GM12878 (cell line): Measurements from ENCODE around the gene CCL7.

Source experiments
- CHD4 ChIP-seq: fragments of 200-600 bp; sonication (generic); IDR thresholded peaks from 2 replicates; pipeline ENCODE4 v1.6.1; 2016; ENCODE audit warnings: mild to moderate bottlenecking
- CREB1 ChIP-seq: IDR thresholded peaks from 2 replicates; pipeline ENCODE4 v1.6.1; 2012; ENCODE audit warnings: low read depth, mild to moderate bottlenecking, inconsistent platforms
- CTCF ChIP-seq, 3 experiments: IDR thresholded peaks in 2 of 3; conservative IDR thresholded peaks in 1 of 3; 2 replicates each; pipeline ENCODE4 v1.5.1; 2011; ENCODE audit warnings: low read depth in 3 of 3, low read length in 3 of 3, mild to moderate bottlenecking in 3 of 3, control low read depth in 2 of 3, moderate library complexity in 2 of 3, inconsistent platforms in 1 of 3, mixed read lengths in 1 of 3; ENCODE audit not compliant: control insufficient read depth in 2 of 3, insufficient read depth in 1 of 3; ENCODE audit errors: extremely low read depth in 1 of 3
- POLR2A ChIP-seq: IDR thresholded peaks from 2 replicates; pipeline ENCODE4 v1.6.1; 2011; ENCODE audit warnings: low read depth, mild to moderate bottlenecking, low read length
- POLR2AphosphoS5 ChIP-seq: IDR thresholded peaks from 2 replicates; pipeline ENCODE4 v1.6.1; 2011; ENCODE audit warnings: mild to moderate bottlenecking, low read length, inconsistent platforms
- POU2F2 ChIP-seq: IDR thresholded peaks from 3 replicates; pipeline ENCODE4 v1.6.1; 2011; ENCODE audit warnings: low read depth, mild to moderate bottlenecking, low read length, borderline replicate concordance
- SIN3A ChIP-seq: IDR thresholded peaks from 2 replicates; pipeline ENCODE4 v1.6.1; 2012; ENCODE audit warnings: low read depth, low read length, improper control_type of control experiment
- TAF1 ChIP-seq: IDR thresholded peaks from 2 replicates; pipeline ENCODE4 v1.6.1; 2011; ENCODE audit warnings: mild to moderate bottlenecking, low read depth, low read length, borderline replicate concordance
- ZBTB40 ChIP-seq: fragments of 450-650 bp; IDR thresholded peaks from 2 replicates; pipeline ENCODE4 v1.6.1; 2016; ENCODE audit warnings: mild to moderate bottlenecking, moderate library complexity, borderline replicate concordance

GRCh38 chr17:34312080-34312479, 42.1 kb downstream of the CCL7 start:
- TF ChIP-seq CREB1 = no peak
- TF ChIP-seq POLR2A = no peak
- no peak for TF ChIP-seq POLR2AphosphoS5
- TF ChIP-seq TAF1 = no peak
- no peak for TF ChIP-seq CTCF (IDR thresholded peaks at IDR 0.05 in 2 of 3, conservative IDR thresholded peaks at IDR 0.05 in 1 of 3; ENCODE audit: control insufficient read depth in 2 of 3, extremely low read depth in 1 of 3, insufficient read depth in 1 of 3, low read depth in 3 of 3, low read length in 3 of 3)
- no peak for TF ChIP-seq POU2F2
- TF ChIP-seq SIN3A = no peak
- no peak for TF ChIP-seq CHD4
- TF ChIP-seq ZBTB40 = no peak
